Peyer's patch (tissue), 4 donors: ENCODE measurements around the gene ABLIM1.

Source experiments
- POLR2A ChIP-seq, 2 donors: fragments of 450-650 bp; IDR thresholded peaks; one replicate each; pipeline ENCODE4 v1.5.1; 2017; ENCODE audit warnings: antibody characterized with exemption in 2 of 2, mild to moderate bottlenecking in 2 of 2, moderate library complexity in 2 of 2
- TF ChIP-seq, protein P1 (sequence below), 6 experiments: fragments of 450-650 bp in 4 of 6; fragments of 200-600 bp in 2 of 6; sonication (generic) in 1 of 6; IDR thresholded peaks; one replicate each; pipeline ENCODE4 v1.5.1; 2017 to 2019; ENCODE audit warnings: antibody characterized with exemption in 6 of 6, mild to moderate bottlenecking in 3 of 6, moderate library complexity in 1 of 6

- TF ChIP-seq, protein P1, sequence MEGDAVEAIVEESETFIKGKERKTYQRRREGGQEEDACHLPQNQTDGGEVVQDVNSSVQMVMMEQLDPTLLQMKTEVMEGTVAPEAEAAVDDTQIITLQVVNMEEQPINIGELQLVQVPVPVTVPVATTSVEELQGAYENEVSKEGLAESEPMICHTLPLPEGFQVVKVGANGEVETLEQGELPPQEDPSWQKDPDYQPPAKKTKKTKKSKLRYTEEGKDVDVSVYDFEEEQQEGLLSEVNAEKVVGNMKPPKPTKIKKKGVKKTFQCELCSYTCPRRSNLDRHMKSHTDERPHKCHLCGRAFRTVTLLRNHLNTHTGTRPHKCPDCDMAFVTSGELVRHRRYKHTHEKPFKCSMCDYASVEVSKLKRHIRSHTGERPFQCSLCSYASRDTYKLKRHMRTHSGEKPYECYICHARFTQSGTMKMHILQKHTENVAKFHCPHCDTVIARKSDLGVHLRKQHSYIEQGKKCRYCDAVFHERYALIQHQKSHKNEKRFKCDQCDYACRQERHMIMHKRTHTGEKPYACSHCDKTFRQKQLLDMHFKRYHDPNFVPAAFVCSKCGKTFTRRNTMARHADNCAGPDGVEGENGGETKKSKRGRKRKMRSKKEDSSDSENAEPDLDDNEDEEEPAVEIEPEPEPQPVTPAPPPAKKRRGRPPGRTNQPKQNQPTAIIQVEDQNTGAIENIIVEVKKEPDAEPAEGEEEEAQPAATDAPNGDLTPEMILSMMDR (IDR thresholded peaks at IDR 0.05), result no peak
- no peak for TF ChIP-seq POLR2A (IDR thresholded peaks at IDR 0.05)
Measured at GRCh38 chr10:114515298-114515914, 142.7 kb downstream of the ABLIM1 start.
